Measurements from ENCODE around the gene ALK.

Gene ALK

GRCh38 chr2:29921560-29921915, at the start of gene ALK:
ALK (minus strand) TSS chr2:29921586; CDS start chr2:29920659, 927 bp downstream.
- H3K36me3 Mint-ChIP-seq = no peaks in the 10 kb centered on the region
- H3K27ac Mint-ChIP-seq = no peak within 1 kb of the TSS
- peak within 1 kb of the TSS; percentile 26 for H3K4me3 Mint-ChIP-seq
- H3K27me3 Mint-ChIP-seq = peaks cover 64% of the 10 kb centered on the region
- peaks cover 6% of the 10 kb centered on the region for H3K9me3 Mint-ChIP-seq
- ATAC-seq = peak; percentile 67
- peaks cover 6% of the 10 kb centered on the region for H3K4me1 Mint-ChIP-seq

GRCh38 chr2:29966266-29966665, 44.9 kb upstream of the ALK start:
- ATAC-seq = peak; percentile 31

GRCh38 chr2:29963972-29964570, 42.7 kb upstream of the ALK start:
- ATAC-seq = no peak
- H3K27ac Mint-ChIP-seq = no peak overlapping the region
- no peaks in the 10 kb centered on the region for H3K4me1 Mint-ChIP-seq
- H3K27me3 Mint-ChIP-seq = peaks cover 32% of the 10 kb centered on the region
- H3K4me3 Mint-ChIP-seq = no peak overlapping the region
- H3K9me3 Mint-ChIP-seq = no peaks in the 10 kb centered on the region
- H3K36me3 Mint-ChIP-seq = no peaks in the 10 kb centered on the region

More at GRCh38 chr2:29966266-29966665, 44.9 kb upstream of the ALK start:
- Mint-ChIP-seq H3K9me3 (no peaks in the 10 kb centered on the region), H3K4me3 (no peak overlapping the region), H3K27ac (no peak overlapping the region), H3K4me1 (no peaks in the 10 kb centered on the region), H3K36me3 (no peaks in the 10 kb centered on the region), H3K27me3 (peaks cover 32% of the 10 kb centered on the region)

- H3K4me1 Mint-ChIP-seq = no peaks in the 10 kb centered on the region
- H3K9me3 Mint-ChIP-seq = no peaks in the 10 kb centered on the region
- H3K27me3 Mint-ChIP-seq = peaks cover 29% of the 10 kb centered on the region
- H3K4me3 Mint-ChIP-seq = no peak overlapping the region
- ATAC-seq = no peak
- H3K27ac Mint-ChIP-seq = no peak overlapping the region
- no peaks in the 10 kb centered on the region for H3K36me3 Mint-ChIP-seq
Observed at GRCh38 chr2:29962922-29963321, 41.5 kb upstream of the ALK start.

GRCh38 chr2:29954316-29954715, 32.9 kb upstream of the ALK start:
- H3K9me3 Mint-ChIP-seq = no peaks in the 10 kb centered on the region
- no peak for ATAC-seq
- no peak overlapping the region for H3K4me3 Mint-ChIP-seq
- no peaks in the 10 kb centered on the region for H3K4me1 Mint-ChIP-seq
- H3K27ac Mint-ChIP-seq = no peak overlapping the region
- peaks cover 48% of the 10 kb centered on the region for H3K27me3 Mint-ChIP-seq
- H3K36me3 Mint-ChIP-seq = no peaks in the 10 kb centered on the region

- ATAC-seq = no peak
Observed at GRCh38 chr2:29952973-29953372, 31.6 kb upstream of the ALK start.

GRCh38 chr2:29951576-29951975, 30.2 kb upstream of the ALK start:
- H3K27me3 Mint-ChIP-seq = peaks cover 42% of the 10 kb centered on the region

More at GRCh38 chr2:29952973-29953372, 31.6 kb upstream of the ALK start:
- no peaks in the 10 kb centered on the region for H3K9me3 Mint-ChIP-seq
- H3K27ac Mint-ChIP-seq = no peak overlapping the region
- no peaks in the 10 kb centered on the region for H3K4me1 Mint-ChIP-seq
- no peaks in the 10 kb centered on the region for H3K36me3 Mint-ChIP-seq
- no peak overlapping the region for H3K4me3 Mint-ChIP-seq
- peaks cover 55% of the 10 kb centered on the region for H3K27me3 Mint-ChIP-seq

GRCh38 chr2:29950481-29950880, 29.1 kb upstream of the ALK start:
- no peaks in the 10 kb centered on the region for H3K9me3 Mint-ChIP-seq
- peaks cover 37% of the 10 kb centered on the region for H3K27me3 Mint-ChIP-seq
- no peaks in the 10 kb centered on the region for H3K36me3 Mint-ChIP-seq
- no peaks in the 10 kb centered on the region for H3K4me1 Mint-ChIP-seq
- H3K4me3 Mint-ChIP-seq = no peak overlapping the region
- ATAC-seq = no peak
- no peak overlapping the region for H3K27ac Mint-ChIP-seq

More at GRCh38 chr2:29951576-29951975, 30.2 kb upstream of the ALK start:
- Mint-ChIP-seq H3K4me3 (no peak overlapping the region), H3K27ac (no peak overlapping the region), H3K36me3 (no peaks in the 10 kb centered on the region), H3K4me1 (no peaks in the 10 kb centered on the region), H3K9me3 (no peaks in the 10 kb centered on the region)
- no peak for ATAC-seq

- Mint-ChIP-seq H3K36me3 (no peaks in the 10 kb centered on the region), H3K4me1 (no peaks in the 10 kb centered on the region), H3K4me3 (no peak overlapping the region), H3K27me3 (peaks cover 22% of the 10 kb centered on the region), H3K9me3 (no peaks in the 10 kb centered on the region), H3K27ac (no peak overlapping the region)
- no peak for ATAC-seq
Observed at GRCh38 chr2:29949042-29949441, 27.7 kb upstream of the ALK start.

GRCh38 chr2:29946505-29946904, 25.1 kb upstream of the ALK start:
- Mint-ChIP-seq H3K27me3 (peaks cover 7% of the 10 kb centered on the region), H3K36me3 (no peaks in the 10 kb centered on the region), H3K9me3 (peaks cover 7% of the 10 kb centered on the region), H3K27ac (no peak overlapping the region), H3K4me1 (no peaks in the 10 kb centered on the region), H3K4me3 (no peak overlapping the region)
- no peak for ATAC-seq

GRCh38 chr2:29942711-29943110, 21.3 kb upstream of the ALK start:
- H3K4me1 Mint-ChIP-seq = no peaks in the 10 kb centered on the region
- H3K4me3 Mint-ChIP-seq = no peak overlapping the region
- ATAC-seq = no peak
- H3K36me3 Mint-ChIP-seq = no peaks in the 10 kb centered on the region
- peaks cover 3% of the 10 kb centered on the region for H3K27me3 Mint-ChIP-seq
- peaks cover 7% of the 10 kb centered on the region for H3K9me3 Mint-ChIP-seq
- H3K27ac Mint-ChIP-seq = no peak overlapping the region

GRCh38 chr2:29940706-29941105, 19.3 kb upstream of the ALK start:
- Mint-ChIP-seq H3K27me3 (peaks cover 13% of the 10 kb centered on the region), H3K9me3 (peaks cover 7% of the 10 kb centered on the region), H3K4me3 (no peak overlapping the region), H3K4me1 (no peaks in the 10 kb centered on the region), H3K36me3 (no peaks in the 10 kb centered on the region), H3K27ac (no peak overlapping the region)
- ATAC-seq = no peak

GRCh38 chr2:29936020-29936419, 14.6 kb upstream of the ALK start:
- Mint-ChIP-seq H3K27me3 (peaks cover 31% of the 10 kb centered on the region), H3K4me3 (no peak overlapping the region), H3K27ac (no peak overlapping the region), H3K4me1 (no peaks in the 10 kb centered on the region), H3K9me3 (no peaks in the 10 kb centered on the region), H3K36me3 (no peaks in the 10 kb centered on the region)
- ATAC-seq = no peak

GRCh38 chr2:29931818-29932217, 10.4 kb upstream of the ALK start:
- no peaks in the 10 kb centered on the region for H3K36me3 Mint-ChIP-seq
- no peak overlapping the region for H3K4me3 Mint-ChIP-seq
- H3K27ac Mint-ChIP-seq = no peak overlapping the region
- H3K27me3 Mint-ChIP-seq = peaks cover 23% of the 10 kb centered on the region
- ATAC-seq = no peak
- no peaks in the 10 kb centered on the region for H3K9me3 Mint-ChIP-seq
- no peaks in the 10 kb centered on the region for H3K4me1 Mint-ChIP-seq

GRCh38 chr2:29923110-29923721, 1.8 kb upstream of the ALK start:
- no peaks in the 10 kb centered on the region for H3K36me3 Mint-ChIP-seq
- no peak for ATAC-seq
- peaks cover 6% of the 10 kb centered on the region for H3K9me3 Mint-ChIP-seq
- peaks cover 6% of the 10 kb centered on the region for H3K4me1 Mint-ChIP-seq
- H3K27me3 Mint-ChIP-seq = peaks cover 59% of the 10 kb centered on the region
- H3K27ac Mint-ChIP-seq = no peak overlapping the region
- no peak overlapping the region for H3K4me3 Mint-ChIP-seq

GRCh38 chr2:29922605-29923004, 1.2 kb upstream of the ALK start:
- Mint-ChIP-seq H3K36me3 (no peaks in the 10 kb centered on the region), H3K9me3 (peaks cover 6% of the 10 kb centered on the region), H3K4me3 (no peak overlapping the region), H3K4me1 (peaks cover 6% of the 10 kb centered on the region), H3K27ac (no peak overlapping the region), H3K27me3 (peaks cover 62% of the 10 kb centered on the region)
- ATAC-seq = no peak
